NT2/D1 (cell line): Measurements from ENCODE around the gene RIPOR2.

ENCODE experiments used
- SUZ12 ChIP-seq: IDR thresholded peaks from 2 replicates; pipeline ENCODE4 v1.6.1; 2011; ENCODE audit not compliant: insufficient read length, insufficient read depth; ENCODE audit errors: extremely low read depth
- YY1 ChIP-seq: IDR thresholded peaks from 2 replicates; pipeline ENCODE4 v1.6.1; 2011; ENCODE audit not compliant: insufficient read length, insufficient read depth
- ZNF274 ChIP-seq: IDR thresholded peaks from 2 replicates; pipeline ENCODE4 v1.6.1; 2011; ENCODE audit warnings: mild to moderate bottlenecking, low read depth, low read length

- TF ChIP-seq YY1 = no peak
- TF ChIP-seq SUZ12 = no peak
- no peak for TF ChIP-seq ZNF274
These were observed 30.3 kb downstream of the RIPOR2 start for GRCh38 chr6:24905483-24905882.
